Measurements from ENCODE around the gene KLC1. TPM values are rescaled to one million over a fixed set of nuclear protein-coding genes. Genes with fewer than 3 reads are reported as not detected.

KLC1 gene
- total RNA-seq, 1 experiment from 2014 or later: 121 TPM

DNA sequence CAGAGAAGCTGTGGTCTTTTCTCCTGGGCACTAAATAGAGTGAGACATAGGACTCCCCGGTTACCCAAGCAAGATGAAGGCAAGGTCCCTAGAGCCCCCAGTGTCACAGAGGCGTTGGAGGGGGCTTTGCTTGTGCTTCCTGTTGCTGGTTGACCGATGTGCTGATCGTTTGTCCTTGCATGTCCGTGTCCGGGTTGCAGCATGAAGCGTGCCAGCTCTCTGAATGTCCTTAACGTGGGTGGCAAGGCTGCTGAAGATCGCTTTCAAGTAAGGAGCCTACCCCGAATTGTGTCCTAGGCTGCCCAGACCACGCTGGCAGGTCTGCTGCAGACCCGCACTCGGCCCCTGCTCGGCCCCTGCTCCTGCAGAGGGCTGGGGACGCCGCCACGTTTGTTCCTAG is 63.1 kb downstream of the KLC1 start:
- H2AFZ ChIP-seq (ENCODE audit: low read depth, low read length, poor library complexity, severe bottlenecking): no peak overlapping the region
- peaks cover 5% of the 10 kb centered on the region; the same call in 1 of the 2 replicates for H4K20me1 ChIP-seq (ENCODE audit: insufficient read depth)
- H3K9ac ChIP-seq (ENCODE audit: low read length): no peak overlapping the region
- POLR2A ChIA-PET: no interaction called here
- no peaks in the 10 kb centered on the region for H3K9me2 ChIP-seq (ENCODE audit: insufficient read depth)
- no peaks in the 10 kb centered on the region for H3K27me3 ChIP-seq (ENCODE audit: insufficient read depth, low read length)
- no peak for ATAC-seq
- DNase-seq (ENCODE audit: low read depth, low spot score): no peak
- no TSS peak for BruUV-seq (replicated peaks)
- H3K27ac ChIP-seq (ENCODE audit: low read depth, low read length): no peak overlapping the region
- intact Hi-C loops (cut with micrococcal nuclease): no loop called here
- no peaks in the 10 kb centered on the region for H3K9me3 ChIP-seq (ENCODE audit: control insufficient read depth in 1 of 2, insufficient read depth in 1 of 2, low read depth in 1 of 2, low read length in 2 of 2)
- CTCF ChIA-PET: no interaction called here
- H3K36me3 ChIP-seq (ENCODE audit: control insufficient read depth in 1 of 2, insufficient read depth in 2 of 2, low read length in 2 of 2): peaks cover 8 to 16% of the 10 kb centered on the region in 2 experiments; a peak in 3 of 4 replicates
- H3K4me3 ChIP-seq (replicated peaks in 1 of 2; ENCODE audit: low read depth in 1 of 2, low read length in 2 of 2): no peak overlapping the region
- RAD21 ChIA-PET (ENCODE audit: low non-redundant PET in 1 of 2, low total read pairs in 2 of 2, uncharacterized antibody in 2 of 2, unreplicated experiment in 2 of 2): no interaction called here
- no peak overlapping the region for H3K4me2 ChIP-seq (ENCODE audit: low read length)
- TF ChIP-seq ZNF274 (IDR thresholded peaks at IDR 0.05; ENCODE audit: low read depth, low read length): no peak
- no peak for TF ChIP-seq SRF (IDR thresholded peaks at IDR 0.05; ENCODE audit: low read depth)
- no peak for TF ChIP-seq EZH2 (IDR thresholded peaks at IDR 0.05)
- TF ChIP-seq, protein P1, sequence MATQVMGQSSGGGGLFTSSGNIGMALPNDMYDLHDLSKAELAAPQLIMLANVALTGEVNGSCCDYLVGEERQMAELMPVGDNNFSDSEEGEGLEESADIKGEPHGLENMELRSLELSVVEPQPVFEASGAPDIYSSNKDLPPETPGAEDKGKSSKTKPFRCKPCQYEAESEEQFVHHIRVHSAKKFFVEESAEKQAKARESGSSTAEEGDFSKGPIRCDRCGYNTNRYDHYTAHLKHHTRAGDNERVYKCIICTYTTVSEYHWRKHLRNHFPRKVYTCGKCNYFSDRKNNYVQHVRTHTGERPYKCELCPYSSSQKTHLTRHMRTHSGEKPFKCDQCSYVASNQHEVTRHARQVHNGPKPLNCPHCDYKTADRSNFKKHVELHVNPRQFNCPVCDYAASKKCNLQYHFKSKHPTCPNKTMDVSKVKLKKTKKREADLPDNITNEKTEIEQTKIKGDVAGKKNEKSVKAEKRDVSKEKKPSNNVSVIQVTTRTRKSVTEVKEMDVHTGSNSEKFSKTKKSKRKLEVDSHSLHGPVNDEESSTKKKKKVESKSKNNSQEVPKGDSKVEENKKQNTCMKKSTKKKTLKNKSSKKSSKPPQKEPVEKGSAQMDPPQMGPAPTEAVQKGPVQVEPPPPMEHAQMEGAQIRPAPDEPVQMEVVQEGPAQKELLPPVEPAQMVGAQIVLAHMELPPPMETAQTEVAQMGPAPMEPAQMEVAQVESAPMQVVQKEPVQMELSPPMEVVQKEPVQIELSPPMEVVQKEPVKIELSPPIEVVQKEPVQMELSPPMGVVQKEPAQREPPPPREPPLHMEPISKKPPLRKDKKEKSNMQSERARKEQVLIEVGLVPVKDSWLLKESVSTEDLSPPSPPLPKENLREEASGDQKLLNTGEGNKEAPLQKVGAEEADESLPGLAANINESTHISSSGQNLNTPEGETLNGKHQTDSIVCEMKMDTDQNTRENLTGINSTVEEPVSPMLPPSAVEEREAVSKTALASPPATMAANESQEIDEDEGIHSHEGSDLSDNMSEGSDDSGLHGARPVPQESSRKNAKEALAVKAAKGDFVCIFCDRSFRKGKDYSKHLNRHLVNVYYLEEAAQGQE (IDR thresholded peaks at IDR 0.05; ENCODE audit: low read depth): no peak
- TF ChIP-seq POLR2AphosphoS5 (IDR thresholded peaks at IDR 0.05; ENCODE audit: low read depth, low read length): no peak
- no peak for TF ChIP-seq EGR1 (IDR thresholded peaks at IDR 0.05; ENCODE audit: low read depth)
- TF ChIP-seq SP1 (IDR thresholded peaks at IDR 0.05; ENCODE audit: low read depth): no peak
- TF ChIP-seq, protein P2, sequence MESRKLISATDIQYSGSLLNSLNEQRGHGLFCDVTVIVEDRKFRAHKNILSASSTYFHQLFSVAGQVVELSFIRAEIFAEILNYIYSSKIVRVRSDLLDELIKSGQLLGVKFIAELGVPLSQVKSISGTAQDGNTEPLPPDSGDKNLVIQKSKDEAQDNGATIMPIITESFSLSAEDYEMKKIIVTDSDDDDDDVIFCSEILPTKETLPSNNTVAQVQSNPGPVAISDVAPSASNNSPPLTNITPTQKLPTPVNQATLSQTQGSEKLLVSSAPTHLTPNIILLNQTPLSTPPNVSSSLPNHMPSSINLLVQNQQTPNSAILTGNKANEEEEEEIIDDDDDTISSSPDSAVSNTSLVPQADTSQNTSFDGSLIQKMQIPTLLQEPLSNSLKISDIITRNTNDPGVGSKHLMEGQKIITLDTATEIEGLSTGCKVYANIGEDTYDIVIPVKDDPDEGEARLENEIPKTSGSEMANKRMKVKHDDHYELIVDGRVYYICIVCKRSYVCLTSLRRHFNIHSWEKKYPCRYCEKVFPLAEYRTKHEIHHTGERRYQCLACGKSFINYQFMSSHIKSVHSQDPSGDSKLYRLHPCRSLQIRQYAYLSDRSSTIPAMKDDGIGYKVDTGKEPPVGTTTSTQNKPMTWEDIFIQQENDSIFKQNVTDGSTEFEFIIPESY (IDR thresholded peaks at IDR 0.05; ENCODE audit: extremely low read depth, insufficient replicate concordance, low read length): no peak
- no peak for TF ChIP-seq JUND (IDR thresholded peaks at IDR 0.05)
- TF ChIP-seq ELF1 (IDR thresholded peaks at IDR 0.05; ENCODE audit: borderline replicate concordance, low read depth): no peak
- H3K79me2 ChIP-seq (ENCODE audit: insufficient read depth, low read length): peaks cover 13% of the 10 kb centered on the region; the same call in 1 of the 2 replicates
- no peaks in the 10 kb centered on the region; a peak in 1 of 4 replicates for H3K4me1 ChIP-seq (ENCODE audit: control insufficient read depth in 1 of 2, insufficient read depth in 2 of 2, low read length in 2 of 2)

Data from HCT116 (cell line).